ENCODE measurements around the gene KREMEN2. TPM values are rescaled to one million over a fixed set of nuclear protein-coding genes. Genes with fewer than 3 reads are reported as not detected.

The KREMEN2 gene
- not detected in 2 replicates for total RNA-seq

GRCh38 chr16:2963723-2964474, at the start of gene KREMEN2:
KREMEN2 (plus strand) TSS chr16:2964275; CDS start chr16:2964521, 246 bp downstream.

GRCh38 chr16:2968738-2969544, 4.9 kb downstream of the KREMEN2 start, which contains the start of gene PAQR4:
PAQR4 (plus strand) TSS chr16:2969348; CDS start chr16:2969675, 327 bp downstream.

DNA sequence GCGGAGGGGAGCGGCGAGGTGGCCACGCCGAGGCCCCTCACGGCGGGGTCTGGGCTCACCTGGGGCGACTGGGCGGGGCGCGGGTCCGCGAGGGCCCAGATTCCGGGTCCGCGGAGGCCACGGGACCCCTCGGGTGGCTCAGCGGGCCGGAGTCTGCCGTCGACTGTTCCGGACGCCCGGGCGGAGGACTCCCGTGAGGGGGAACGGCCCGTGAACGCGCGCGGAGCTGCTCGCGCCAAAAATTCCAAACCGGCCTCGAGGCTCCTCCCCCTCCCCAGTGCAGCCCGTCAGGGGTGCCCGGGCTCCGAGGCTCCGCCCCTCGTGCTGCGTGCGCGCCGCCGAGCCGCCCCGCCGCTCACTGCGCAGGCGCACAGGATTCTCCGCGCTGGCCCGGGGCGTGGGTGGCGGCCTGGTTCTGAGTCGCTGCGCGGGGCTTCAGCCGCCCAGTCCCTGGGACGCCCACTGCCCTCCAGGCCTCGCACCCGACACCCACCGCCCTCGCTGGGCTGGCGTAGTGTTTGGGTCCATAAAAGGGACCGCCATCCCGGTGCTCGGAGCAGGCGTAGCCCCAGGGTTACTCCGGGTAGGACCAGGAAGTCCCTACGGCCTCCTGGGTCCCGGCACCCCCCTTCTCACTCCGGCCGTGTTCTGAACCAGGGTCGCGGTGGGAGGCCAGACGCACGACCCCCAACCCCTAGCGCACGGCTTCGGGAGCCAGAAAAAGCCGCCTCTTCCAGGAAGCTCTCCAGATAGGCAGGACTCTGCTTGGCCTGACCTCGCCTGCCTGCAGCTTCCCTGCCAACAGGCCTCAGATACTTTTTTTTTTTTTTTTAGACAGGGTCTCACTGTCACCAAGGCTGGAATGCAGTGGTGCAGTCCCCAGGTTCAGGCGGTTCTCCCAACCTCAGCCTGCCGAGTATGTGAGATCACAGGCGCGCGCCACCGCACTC, 16.4 kb downstream of the KREMEN2 start, which contains the start of gene PKMYT1:
Gene PKMYT1 (minus strand): TSS at position 220 of the 950 bp plus-strand sequence. CDS start 789 bp downstream, outside the sequence.

GRCh38 chr16:3012828-3013420, 48.8 kb downstream of the KREMEN2 start, which contains the start of gene CLDN9:
CLDN9 (plus strand) TSS chr16:3012923; CDS start chr16:3013363, 440 bp downstream.

Small RNA genes within 50 kb of the gene (small RNA-seq; reads per million reads assigned to genes)
- not detected for gene LINC00514

Other genes starting within 250 kb of the KREMEN2 start
- gene PRSS27, start 244.1 kb upstream of the KREMEN2 start, total RNA-seq = 1.1 and 1.3 TPM in 2 replicates
- gene SRRM2, start 211.6 kb upstream of the KREMEN2 start, total RNA-seq = 82.6 and 88.5 TPM in 2 replicates
- gene ELOB, start 187.0 kb upstream of the KREMEN2 start, total RNA-seq = 163 and 314 TPM in 2 replicates
- gene PRSS33, start 176.7 kb upstream of the KREMEN2 start, total RNA-seq = not detected in 2 replicates
- gene PRSS41, start 165.8 kb upstream of the KREMEN2 start, total RNA-seq = not detected in 2 replicates
- 0.22 TPM in 1 of 2 replicates, not detected in the other for gene PRSS21, start 147.0 kb upstream of the KREMEN2 start, total RNA-seq
- 3.7 and 6.7 TPM in 2 replicates for gene ZG16B, start 134.0 kb upstream of the KREMEN2 start, total RNA-seq
- gene PRSS22, start 106.1 kb upstream of the KREMEN2 start, total RNA-seq = not detected in 2 replicates
- 37.6 and 46.6 TPM in 2 replicates for gene FLYWCH2, start 81.1 kb upstream of the KREMEN2 start, total RNA-seq
- gene FLYWCH1, start 52.3 kb upstream of the KREMEN2 start, total RNA-seq = 43.4 and 51.8 TPM in 2 replicates
- gene PAQR4, start 5.1 kb downstream of the KREMEN2 start, total RNA-seq = 3.5 and 4.8 TPM in 2 replicates
- 4.8 and 6.4 TPM in 2 replicates for gene PKMYT1, start 16.2 kb downstream of the KREMEN2 start, total RNA-seq
- gene CLDN9, start 48.6 kb downstream of the KREMEN2 start, total RNA-seq = not detected in 2 replicates
- not detected in 2 replicates for gene CLDN6, start 53.9 kb downstream of the KREMEN2 start, total RNA-seq
- gene TNFRSF12A, start 56.1 kb downstream of the KREMEN2 start, total RNA-seq = 114 and 131 TPM in 2 replicates
- gene HCFC1R1, start 59.7 kb downstream of the KREMEN2 start, total RNA-seq = 12.8 and 18.4 TPM in 2 replicates
- gene THOC6, start 59.8 kb downstream of the KREMEN2 start, total RNA-seq = 18.8 and 20.3 TPM in 2 replicates
- 0.11 TPM in 1 of 2 replicates, not detected in the other for gene BICDL2, start 72.7 kb downstream of the KREMEN2 start, total RNA-seq
- not detected in 2 replicates for gene MMP25, start 82.3 kb downstream of the KREMEN2 start, total RNA-seq
- gene IL32, start 101.4 kb downstream of the KREMEN2 start, total RNA-seq = 1.3 and 5.6 TPM in 2 replicates
- not detected in 2 replicates for gene ZSCAN10, start 135.0 kb downstream of the KREMEN2 start, total RNA-seq
- gene ZNF205, start 148.3 kb downstream of the KREMEN2 start, total RNA-seq = 9.7 and 11.8 TPM in 2 replicates
- 4.2 and 4.8 TPM in 2 replicates for gene ZNF213, start 170.8 kb downstream of the KREMEN2 start, total RNA-seq
- gene OR1F1, start 223.9 kb downstream of the KREMEN2 start, total RNA-seq = not detected in 2 replicates

Data from articular chondrocyte of knee joint (primary cell).